GM10847 (cell line): ENCODE results near the gene ABLIM3.

Experiments used
- POLR2A ChIP-seq: IDR thresholded peaks from 2 replicates; pipeline ENCODE4 v1.6.1; 2011; ENCODE audit not compliant: insufficient read length; ENCODE audit errors: extremely low read depth

Gene ABLIM3

GRCh38 chr5:149301049-149301743, 159.9 kb downstream of the ABLIM3 start:
- no peak for TF ChIP-seq POLR2A

- TF ChIP-seq POLR2A, result no peak
Measured at GRCh38 chr5:149301744-149302380, 160.6 kb downstream of the ABLIM3 start.

GRCh38 chr5:149302641-149303040, 161.3 kb downstream of the ABLIM3 start:
- TF ChIP-seq POLR2A, result no peak

GRCh38 chr5:149303210-149303609, 161.9 kb downstream of the ABLIM3 start:
- no peak for TF ChIP-seq POLR2A

GRCh38 chr5:149304195-149305078, 163.1 kb downstream of the ABLIM3 start:
- no peak for TF ChIP-seq POLR2A

GRCh38 chr5:149309354-149309753, 168.1 kb downstream of the ABLIM3 start:
- no peak for TF ChIP-seq POLR2A
